ENCODE results near the gene TM9SF2. TPM values are rescaled to one million over a fixed set of nuclear protein-coding genes. Genes with fewer than 3 reads are reported as not detected.

The TM9SF2 gene
- total RNA-seq, 4 donors from 2014 or later: 19.8 to 189 (median 107) TPM

GRCh38 chr13:99471221-99472121 lies 29.8 kb upstream of the TM9SF2 start:
- no peak overlapping the region for H3K4me3 ChIP-seq

GRCh38 chr13:99472122-99472440 lies 29.2 kb upstream of the TM9SF2 start:
- no peaks in the 10 kb centered on the region for H3K4me1 ChIP-seq
- no peak overlapping the region for H3K4me3 ChIP-seq
- DNase-seq: no peak
- H3K27me3 ChIP-seq: no peaks in the 10 kb centered on the region
- no peaks in the 10 kb centered on the region for H3K9me3 ChIP-seq
- H3K36me3 ChIP-seq: no peaks in the 10 kb centered on the region
- no peak for TF ChIP-seq POLR2A (IDR thresholded peaks at IDR 0.05)
- TF ChIP-seq CTCF (IDR thresholded peaks at IDR 0.05): no peak
- no peak overlapping the region for H3K27ac ChIP-seq

More at GRCh38 chr13:99471221-99472121, 29.8 kb upstream of the TM9SF2 start:
- DNase-seq: no peak
- Histone ChIP-seq H3K36me3 (no peaks in the 10 kb centered on the region), H3K9me3 (no peaks in the 10 kb centered on the region), H3K4me1 (no peaks in the 10 kb centered on the region), H3K27ac (no peak overlapping the region), H3K27me3 (no peaks in the 10 kb centered on the region)
- TF ChIP-seq POLR2A (IDR thresholded peaks at IDR 0.05): no peak
- no peak for TF ChIP-seq CTCF (IDR thresholded peaks at IDR 0.05)

- Histone ChIP-seq H3K9me3 (no peaks in the 10 kb centered on the region), H3K4me1 (no peaks in the 10 kb centered on the region)
Observed at GRCh38 chr13:99473515-99473914, 27.8 kb upstream of the TM9SF2 start.

GRCh38 chr13:99476648-99477047 lies 24.6 kb upstream of the TM9SF2 start:
- no peaks in the 10 kb centered on the region for H3K9me3 ChIP-seq
- no peaks in the 10 kb centered on the region for H3K27me3 ChIP-seq
- no peaks in the 10 kb centered on the region for H3K4me1 ChIP-seq
- no peak for DNase-seq
- no peak overlapping the region for H3K4me3 ChIP-seq
- H3K36me3 ChIP-seq: no peaks in the 10 kb centered on the region
- H3K27ac ChIP-seq: no peak overlapping the region
- TF ChIP-seq CTCF (IDR thresholded peaks at IDR 0.05): no peak
- no peak for TF ChIP-seq POLR2A (IDR thresholded peaks at IDR 0.05)

More at GRCh38 chr13:99473515-99473914, 27.8 kb upstream of the TM9SF2 start:
- TF ChIP-seq POLR2A (IDR thresholded peaks at IDR 0.05) (no peak), CTCF (IDR thresholded peaks at IDR 0.05) (no peak)
- no peak overlapping the region for H3K27ac ChIP-seq
- no peaks in the 10 kb centered on the region for H3K36me3 ChIP-seq
- H3K27me3 ChIP-seq: no peaks in the 10 kb centered on the region
- DNase-seq: no peak
- H3K4me3 ChIP-seq: no peak overlapping the region

GRCh38 chr13:99477493-99477892 lies 23.8 kb upstream of the TM9SF2 start:
- no peaks in the 10 kb centered on the region for H3K4me1 ChIP-seq
- no peak for TF ChIP-seq POLR2A (IDR thresholded peaks at IDR 0.05)
- no peak for TF ChIP-seq CTCF (IDR thresholded peaks at IDR 0.05)
- H3K9me3 ChIP-seq: no peaks in the 10 kb centered on the region
- H3K27me3 ChIP-seq: no peaks in the 10 kb centered on the region
- H3K27ac ChIP-seq: no peak overlapping the region
- H3K36me3 ChIP-seq: no peaks in the 10 kb centered on the region
- H3K4me3 ChIP-seq: no peak overlapping the region
- no peak for DNase-seq

Measured in Peyer's patch (tissue), 4 donors.